Stimulated activated CD8-positive, alpha-beta memory T cell treated with anti-CD3 and anti-CD28 coated beads, Interleukin-7, amount 100 ng/mL, for 1 hour (primary cell): Measurements from ENCODE around the gene PLCD1.
"Not testable (repeated sequence)": the region's sequence is repeated elsewhere in the genome, so short reads cannot be mapped to it uniquely, and the experiment has no call there.

Experiments
- DNase-seq, 2 donors: peaks; one replicate each; pipeline ENCODE4 v3.0.0-alpha.2; 2020; ENCODE audit warnings: low read depth in 2 of 2

PLCD1 gene

GRCh38 chr3:38036906-38037305, 7.5 kb upstream of the PLCD1 start:
- DNase-seq, result no peak

- no peak for DNase-seq
Observed at GRCh38 chr3:38036286-38036685, 6.8 kb upstream of the PLCD1 start.

- DNase-seq, result not testable (repeated sequence)
Observed at GRCh38 chr3:38034335-38034734, 4.9 kb upstream of the PLCD1 start.

GRCh38 chr3:38033586-38033985, 4.1 kb upstream of the PLCD1 start:
- not testable (repeated sequence) for DNase-seq

- no peak for DNase-seq
Observed at GRCh38 chr3:38032328-38032865, 3.0 kb upstream of the PLCD1 start.

GRCh38 chr3:38031022-38031994, 1.9 kb upstream of the PLCD1 start:
- DNase-seq, result no peak

- no peak for DNase-seq
Observed at GRCh38 chr3:38030126-38031021, 932 bp upstream of the PLCD1 start.

GRCh38 chr3:38028621-38029361, 651 bp downstream of the PLCD1 start:
- no peak for DNase-seq

GRCh38 chr3:38027466-38028465, 1.7 kb downstream of the PLCD1 start:
- no peak for DNase-seq

GRCh38 chr3:38026856-38027255, 2.6 kb downstream of the PLCD1 start:
- no peak for DNase-seq

GRCh38 chr3:38022896-38023709, 6.3 kb downstream of the PLCD1 start:
- no peak for DNase-seq

GRCh38 chr3:38022301-38022700, 7.1 kb downstream of the PLCD1 start:
- no peak for DNase-seq

- no peak for DNase-seq
Observed at GRCh38 chr3:38021196-38021595, 8.2 kb downstream of the PLCD1 start.

- no peak for DNase-seq
Observed at GRCh38 chr3:38020342-38020726, 9.1 kb downstream of the PLCD1 start.

- DNase-seq, result no peak
Observed at GRCh38 chr3:38019658-38020341, 9.6 kb downstream of the PLCD1 start.

- DNase-seq, result no peak
Observed at GRCh38 chr3:38018296-38019266, 10.9 kb downstream of the PLCD1 start.

- no peak for DNase-seq
Observed at GRCh38 chr3:38017445-38018295, 11.8 kb downstream of the PLCD1 start.
